GM18867 (cell line): ENCODE results near the gene RHBDL1.

Experiments
- ATAC-seq: cut with Tn5 transposase; IDR thresholded peaks from one replicate; pipeline ENCODE4 v1.9.1; 2021; ENCODE audit warnings: mild to moderate bottlenecking, moderate library complexity; ENCODE audit not compliant: unreplicated experiment

Gene RHBDL1

GRCh38 chr16:672371-672770, 3.1 kb upstream of the RHBDL1 start:
- no peak for ATAC-seq

GRCh38 chr16:672851-673250, 2.6 kb upstream of the RHBDL1 start:
- no peak for ATAC-seq

- ATAC-seq, result no peak
Measured at GRCh38 chr16:673399-673991, 2.0 kb upstream of the RHBDL1 start.

GRCh38 chr16:674214-674881, 1.1 kb upstream of the RHBDL1 start:
- no peak for ATAC-seq

GRCh38 chr16:675884-676564, 553 bp downstream of the RHBDL1 start:
- no peak for ATAC-seq

GRCh38 chr16:676565-676902, 1.1 kb downstream of the RHBDL1 start:
- ATAC-seq, result no peak

- no peak for ATAC-seq
Measured at GRCh38 chr16:676913-677312, 1.4 kb downstream of the RHBDL1 start.

GRCh38 chr16:677316-678190, 2.1 kb downstream of the RHBDL1 start:
- no peak for ATAC-seq

- ATAC-seq, result no peak
Measured at GRCh38 chr16:678209-678857, 2.9 kb downstream of the RHBDL1 start.

- no peak for ATAC-seq
Measured at GRCh38 chr16:678858-679813, 3.7 kb downstream of the RHBDL1 start.

- ATAC-seq, result peak; percentile 31
Measured at GRCh38 chr16:679814-680624, 4.5 kb downstream of the RHBDL1 start, which contains the start of gene STUB1. Gene STUB1, plus strand, starts transcription at chr16:680410. Its CDS starts 116 bp downstream, at chr16:680526.

GRCh38 chr16:680625-680945, 5.1 kb downstream of the RHBDL1 start:
- no peak for ATAC-seq

- ATAC-seq, result no peak
Measured at GRCh38 chr16:680967-681745, 5.7 kb downstream of the RHBDL1 start.

GRCh38 chr16:681746-682427, 6.4 kb downstream of the RHBDL1 start:
- ATAC-seq, result no peak

- no peak for ATAC-seq
Measured at GRCh38 chr16:682493-683395, 7.3 kb downstream of the RHBDL1 start.

GRCh38 chr16:683396-684070, 8.1 kb downstream of the RHBDL1 start:
- no peak for ATAC-seq
